Mucosa of rectum (tissue), 2 donors: ENCODE data around the gene IL19.
"Not testable (repeated sequence)": the region's sequence is repeated elsewhere in the genome, so short reads cannot be mapped to it uniquely, and the experiment has no call there.

Source experiments
- H3K27ac ChIP-seq, 2 donors: one replicate each; pipeline ENCODE4 v1.7.0; 2013; ENCODE audit warnings: inconsistent platforms in 2 of 2, low read depth in 2 of 2, low read length in 2 of 2
- H3K27me3 ChIP-seq, 2 donors: one replicate each; pipeline ENCODE4 v1.7.0; 2013; ENCODE audit warnings: low read length in 2 of 2; ENCODE audit not compliant: control insufficient read depth in 2 of 2, insufficient read depth in 2 of 2
- H3K36me3 ChIP-seq, 2 donors: one replicate each; pipeline ENCODE4 v1.7.0; 2013; ENCODE audit warnings: low read length in 2 of 2; ENCODE audit not compliant: control insufficient read depth in 2 of 2, insufficient read depth in 2 of 2
- H3K4me1 ChIP-seq, 2 donors: one replicate each; pipeline ENCODE4 v1.7.0; 2013; ENCODE audit warnings: low read length in 2 of 2, mild to moderate bottlenecking in 1 of 2; ENCODE audit not compliant: control insufficient read depth in 2 of 2, insufficient read depth in 2 of 2
- H3K4me3 ChIP-seq, 2 donors: one replicate each; pipeline ENCODE4 v1.7.0; 2013; ENCODE audit warnings: low read length in 2 of 2
- H3K9ac ChIP-seq, 2 donors: one replicate each; pipeline ENCODE4 v1.7.0; 2013; ENCODE audit warnings: low read length in 2 of 2, low read depth in 1 of 2, mild to moderate bottlenecking in 1 of 2
- H3K9me3 ChIP-seq, 2 donors: one replicate each; pipeline ENCODE4 v1.7.0; 2013; ENCODE audit warnings: low read length in 2 of 2; ENCODE audit not compliant: control insufficient read depth in 2 of 2
- donor health status: healthy.
- donor health status: Normal muscosa, but diverticular disease.

IL19 gene

GRCh38 chr1:206852662-206853061 lies 82.1 kb downstream of the IL19 start:
- H3K9ac ChIP-seq, H3K27ac ChIP-seq, H3K4me3 ChIP-seq, H3K36me3 ChIP-seq, H3K9me3 ChIP-seq, H3K27me3 ChIP-seq, H3K4me1 ChIP-seq: not testable (repeated sequence)

GRCh38 chr1:206853696-206854095 lies 83.1 kb downstream of the IL19 start:
- not testable (repeated sequence) for H3K9ac ChIP-seq, H3K4me3 ChIP-seq, H3K36me3 ChIP-seq

GRCh38 chr1:206854401-206855129 lies 84.0 kb downstream of the IL19 start:
- H3K36me3 ChIP-seq: no peaks in the 10 kb centered on the region
- no peaks in the 10 kb centered on the region for H3K4me1 ChIP-seq
- H3K27ac ChIP-seq: no peak overlapping the region
- no peak overlapping the region for H3K9ac ChIP-seq
- H3K9me3 ChIP-seq: no peaks in the 10 kb centered on the region
- H3K27me3 ChIP-seq: peaks cover 0 to 3% of the 10 kb centered on the region in 2 donors
- H3K4me3 ChIP-seq: no peak overlapping the region

More at GRCh38 chr1:206853696-206854095, 83.1 kb downstream of the IL19 start:
- H3K27ac ChIP-seq, H3K27me3 ChIP-seq, H3K9me3 ChIP-seq, H3K4me1 ChIP-seq: not testable (repeated sequence)

- H3K27me3 ChIP-seq: peaks cover 0 to 3% of the 10 kb centered on the region in 2 donors
- H3K9ac ChIP-seq: no peak overlapping the region
- no peak overlapping the region for H3K27ac ChIP-seq
- H3K9me3 ChIP-seq: no peaks in the 10 kb centered on the region
- H3K4me3 ChIP-seq: no peak overlapping the region
- no peaks in the 10 kb centered on the region for H3K4me1 ChIP-seq
- H3K36me3 ChIP-seq: no peaks in the 10 kb centered on the region
These were observed 85.3 kb downstream of the IL19 start for GRCh38 chr1:206855859-206856258.

- no peak overlapping the region for H3K27ac ChIP-seq
- no peaks in the 10 kb centered on the region for H3K36me3 ChIP-seq
- H3K4me3 ChIP-seq: no peak overlapping the region
- no peaks in the 10 kb centered on the region for H3K4me1 ChIP-seq
- peaks cover 3 to 4% of the 10 kb centered on the region in 2 donors for H3K27me3 ChIP-seq
- no peaks in the 10 kb centered on the region for H3K9me3 ChIP-seq
- H3K9ac ChIP-seq: no peak overlapping the region
These were observed 86.3 kb downstream of the IL19 start for GRCh38 chr1:206856674-206857464.

GRCh38 chr1:206859082-206859521 lies 88.5 kb downstream of the IL19 start:
- Histone ChIP-seq H3K27me3 (peaks cover 5 to 6% of the 10 kb centered on the region in 2 donors), H3K4me3 (no peak overlapping the region), H3K9ac (no peak overlapping the region), H3K9me3 (no peaks in the 10 kb centered on the region), H3K36me3 (no peaks in the 10 kb centered on the region), H3K4me1 (no peaks in the 10 kb centered on the region), H3K27ac (no peak overlapping the region)

GRCh38 chr1:206860165-206860564 lies 89.6 kb downstream of the IL19 start:
- H3K4me1 ChIP-seq: no peaks in the 10 kb centered on the region
- H3K36me3 ChIP-seq: no peaks in the 10 kb centered on the region
- peaks cover 5 to 6% of the 10 kb centered on the region in 2 donors for H3K27me3 ChIP-seq
- no peak overlapping the region for H3K4me3 ChIP-seq
- no peak overlapping the region for H3K27ac ChIP-seq
- no peak overlapping the region for H3K9ac ChIP-seq
- H3K9me3 ChIP-seq: no peaks in the 10 kb centered on the region

GRCh38 chr1:206863266-206863665 lies 92.7 kb downstream of the IL19 start:
- H3K4me1 ChIP-seq: no peaks in the 10 kb centered on the region
- no peak overlapping the region for H3K9ac ChIP-seq

GRCh38 chr1:206864939-206865671 lies 94.5 kb downstream of the IL19 start, which contains the start of gene IL20:
IL20 (plus strand) TSS chr1:206865623; CDS start chr1:206865853, 230 bp downstream.
- H3K9ac ChIP-seq: no peak within 1 kb of the TSS
- H3K36me3 ChIP-seq: no peaks in the 10 kb centered on the region
- no peaks in the 10 kb centered on the region for H3K9me3 ChIP-seq
- no peaks in the 10 kb centered on the region for H3K4me1 ChIP-seq
- H3K4me3 ChIP-seq: no peak within 1 kb of the TSS
- H3K27me3 ChIP-seq: peaks cover 2 to 6% of the 10 kb centered on the region in 2 donors
- no peak within 1 kb of the TSS for H3K27ac ChIP-seq

More at GRCh38 chr1:206863266-206863665, 92.7 kb downstream of the IL19 start:
- Histone ChIP-seq H3K27me3 (peaks cover 5 to 6% of the 10 kb centered on the region in 2 donors), H3K27ac (no peak overlapping the region), H3K36me3 (no peaks in the 10 kb centered on the region), H3K4me3 (no peak overlapping the region), H3K9me3 (no peaks in the 10 kb centered on the region)

- no peak overlapping the region for H3K9ac ChIP-seq
- no peaks in the 10 kb centered on the region for H3K36me3 ChIP-seq
- H3K4me1 ChIP-seq: no peaks in the 10 kb centered on the region
- H3K27me3 ChIP-seq: peaks cover 2 to 6% of the 10 kb centered on the region in 2 donors
- H3K9me3 ChIP-seq: no peaks in the 10 kb centered on the region
- no peak overlapping the region for H3K27ac ChIP-seq
- H3K4me3 ChIP-seq: no peak overlapping the region
These were observed 95.5 kb downstream of the IL19 start for GRCh38 chr1:206866062-206866461.
